Spleen (tissue), 7 donors: Measurements from ENCODE around the gene SENP1.

ENCODE experiments used
- POLR2A ChIP-seq, 3 donors: fragments of 450-650 bp; IDR thresholded peaks; one replicate each; pipeline ENCODE4 v1.5.1; 2017; ENCODE audit warnings: antibody characterized with exemption in 3 of 3, mild to moderate bottlenecking in 1 of 3
- POLR2AphosphoS5 ChIP-seq, 3 donors: sonication (generic); formaldehyde crosslinking; IDR thresholded peaks; one replicate each; pipeline ENCODE4 v1.5.1; 2017; ENCODE audit warnings: antibody characterized with exemption in 3 of 3
- TF ChIP-seq, protein P1 (sequence below), 11 experiments: fragments of 200-600 bp in 7 of 11; fragments of 450-650 bp in 4 of 11; sonication (generic) in 4 of 11; IDR thresholded peaks in 8 of 11; conservative IDR thresholded peaks in 3 of 11; 1 replicate in 7 of 11; 2 replicates in 4 of 11; pipeline versions ENCODE4 v1.4.0 to v1.8.0; 2016 to 2021; ENCODE audit warnings: antibody characterized with exemption in 11 of 11, inconsistent platforms in 4 of 11, mild to moderate bottlenecking in 1 of 11
- donor health status: DM: no; HTN: no; CAD: no; lungs with moderate emphysema.
- donor health status: DM: no; HTN: no; CAD: no.
- donor health status: DM: no; HTN: no; CAD: no.

DNA sequence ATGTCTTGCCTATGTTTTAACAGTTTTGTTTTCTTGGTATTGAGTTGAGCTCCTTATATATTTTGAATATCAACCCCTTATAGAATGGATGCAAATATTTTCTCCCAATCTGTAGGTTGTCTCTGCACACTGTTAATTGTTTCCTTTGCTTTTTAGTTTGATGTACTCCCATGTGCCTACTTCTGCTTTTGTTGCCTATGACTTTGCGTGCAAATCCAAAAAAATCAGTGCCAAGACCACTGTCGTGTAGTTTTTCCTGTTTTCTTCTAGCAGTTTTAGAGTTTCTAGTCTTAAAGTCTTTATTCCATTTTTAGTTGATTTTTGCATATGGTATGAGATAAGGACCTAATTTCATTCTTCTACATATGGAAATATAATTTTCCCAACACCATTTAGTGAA is 28.8 kb downstream of the SENP1 start:
- TF ChIP-seq POLR2A (IDR thresholded peaks at IDR 0.05) (no peak), POLR2AphosphoS5 (IDR thresholded peaks at IDR 0.05) (no peak)
- TF ChIP-seq, protein P1, sequence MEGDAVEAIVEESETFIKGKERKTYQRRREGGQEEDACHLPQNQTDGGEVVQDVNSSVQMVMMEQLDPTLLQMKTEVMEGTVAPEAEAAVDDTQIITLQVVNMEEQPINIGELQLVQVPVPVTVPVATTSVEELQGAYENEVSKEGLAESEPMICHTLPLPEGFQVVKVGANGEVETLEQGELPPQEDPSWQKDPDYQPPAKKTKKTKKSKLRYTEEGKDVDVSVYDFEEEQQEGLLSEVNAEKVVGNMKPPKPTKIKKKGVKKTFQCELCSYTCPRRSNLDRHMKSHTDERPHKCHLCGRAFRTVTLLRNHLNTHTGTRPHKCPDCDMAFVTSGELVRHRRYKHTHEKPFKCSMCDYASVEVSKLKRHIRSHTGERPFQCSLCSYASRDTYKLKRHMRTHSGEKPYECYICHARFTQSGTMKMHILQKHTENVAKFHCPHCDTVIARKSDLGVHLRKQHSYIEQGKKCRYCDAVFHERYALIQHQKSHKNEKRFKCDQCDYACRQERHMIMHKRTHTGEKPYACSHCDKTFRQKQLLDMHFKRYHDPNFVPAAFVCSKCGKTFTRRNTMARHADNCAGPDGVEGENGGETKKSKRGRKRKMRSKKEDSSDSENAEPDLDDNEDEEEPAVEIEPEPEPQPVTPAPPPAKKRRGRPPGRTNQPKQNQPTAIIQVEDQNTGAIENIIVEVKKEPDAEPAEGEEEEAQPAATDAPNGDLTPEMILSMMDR (IDR thresholded peaks at IDR 0.05 in 8 of 11, conservative IDR thresholded peaks at IDR 0.05 in 3 of 11), result no peak
